ENCODE measurements around the gene ASCC2. TPM values are rescaled to one million over a fixed set of nuclear protein-coding genes. Genes with fewer than 3 reads are reported as not detected.

The ASCC2 gene
- total and polyA plus RNA-seq, 2 experiments from 2014 or later, result 30.5 to 31.3 TPM

- no peak overlapping the region for H3K4me3 Mint-ChIP-seq
- no peaks in the 10 kb centered on the region for H3K9me3 Mint-ChIP-seq
- peaks cover 5% of the 10 kb centered on the region; the same call in 1 of the 3 replicates for H3K4me1 Mint-ChIP-seq
- Histone ChIP-seq H3K4me3 (no peak overlapping the region), H3K9me2 (ENCODE audit: insufficient read depth) (no peaks in the 10 kb centered on the region), H3K4me2 (no peak overlapping the region), H3K36me3 (ENCODE audit: insufficient read depth) (no peaks in the 10 kb centered on the region; the same call in none of the 2 replicates), H3F3A (replicated peaks; ENCODE audit: low read depth) (no peaks in the 10 kb centered on the region), H3K27me3 (ENCODE audit: insufficient read depth) (no peaks in the 10 kb centered on the region), H3K27ac (ENCODE audit: low read depth) (no peak overlapping the region), H2AFZ (no peak overlapping the region), H3K4me1 (ENCODE audit: insufficient read depth) (no peaks in the 10 kb centered on the region; the same call in 1 of the 2 replicates), H3K79me2 (replicated peaks; ENCODE audit: insufficient read depth) (no peaks in the 10 kb centered on the region), H4K20me1 (replicated peaks; ENCODE audit: insufficient read depth) (no peaks in the 10 kb centered on the region)
- no peak for DNase-seq (ENCODE audit: low spot score)
- no peak for ATAC-seq
- no peaks in the 10 kb centered on the region for H3K27me3 Mint-ChIP-seq (ENCODE audit: insufficient read depth, low read depth, poor library complexity)
- H3K27ac Mint-ChIP-seq, result no peak overlapping the region
- TF ChIP-seq ZNF114 (CRISPR knock-in tag; IDR thresholded peaks at IDR 0.05) (no peak), ETS1 (IDR thresholded peaks at IDR 0.05) (no peak), NANOG (IDR thresholded peaks at IDR 0.05; ENCODE audit: borderline replicate concordance) (no peak), ZNF331 (CRISPR knock-in tag; IDR thresholded peaks at IDR 0.05; ENCODE audit: low read depth) (no peak), CREB1 (CRISPR knock-in tag; IDR thresholded peaks at IDR 0.05; ENCODE audit: low read depth) (no peak), EZH2 (IDR thresholded peaks at IDR 0.05; ENCODE audit: low read depth, unreplicated experiment) (no peak)
- TF ChIP-seq, protein P1, sequence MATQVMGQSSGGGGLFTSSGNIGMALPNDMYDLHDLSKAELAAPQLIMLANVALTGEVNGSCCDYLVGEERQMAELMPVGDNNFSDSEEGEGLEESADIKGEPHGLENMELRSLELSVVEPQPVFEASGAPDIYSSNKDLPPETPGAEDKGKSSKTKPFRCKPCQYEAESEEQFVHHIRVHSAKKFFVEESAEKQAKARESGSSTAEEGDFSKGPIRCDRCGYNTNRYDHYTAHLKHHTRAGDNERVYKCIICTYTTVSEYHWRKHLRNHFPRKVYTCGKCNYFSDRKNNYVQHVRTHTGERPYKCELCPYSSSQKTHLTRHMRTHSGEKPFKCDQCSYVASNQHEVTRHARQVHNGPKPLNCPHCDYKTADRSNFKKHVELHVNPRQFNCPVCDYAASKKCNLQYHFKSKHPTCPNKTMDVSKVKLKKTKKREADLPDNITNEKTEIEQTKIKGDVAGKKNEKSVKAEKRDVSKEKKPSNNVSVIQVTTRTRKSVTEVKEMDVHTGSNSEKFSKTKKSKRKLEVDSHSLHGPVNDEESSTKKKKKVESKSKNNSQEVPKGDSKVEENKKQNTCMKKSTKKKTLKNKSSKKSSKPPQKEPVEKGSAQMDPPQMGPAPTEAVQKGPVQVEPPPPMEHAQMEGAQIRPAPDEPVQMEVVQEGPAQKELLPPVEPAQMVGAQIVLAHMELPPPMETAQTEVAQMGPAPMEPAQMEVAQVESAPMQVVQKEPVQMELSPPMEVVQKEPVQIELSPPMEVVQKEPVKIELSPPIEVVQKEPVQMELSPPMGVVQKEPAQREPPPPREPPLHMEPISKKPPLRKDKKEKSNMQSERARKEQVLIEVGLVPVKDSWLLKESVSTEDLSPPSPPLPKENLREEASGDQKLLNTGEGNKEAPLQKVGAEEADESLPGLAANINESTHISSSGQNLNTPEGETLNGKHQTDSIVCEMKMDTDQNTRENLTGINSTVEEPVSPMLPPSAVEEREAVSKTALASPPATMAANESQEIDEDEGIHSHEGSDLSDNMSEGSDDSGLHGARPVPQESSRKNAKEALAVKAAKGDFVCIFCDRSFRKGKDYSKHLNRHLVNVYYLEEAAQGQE (IDR thresholded peaks at IDR 0.05; ENCODE audit: unreplicated experiment), result no peak
- H3K36me3 Mint-ChIP-seq (ENCODE audit: low read depth), result peaks cover 16% of the 10 kb centered on the region
These were observed 40.7 kb downstream of the ASCC2 start for GRCh38 chr22:29797351-29797750.

DNA sequence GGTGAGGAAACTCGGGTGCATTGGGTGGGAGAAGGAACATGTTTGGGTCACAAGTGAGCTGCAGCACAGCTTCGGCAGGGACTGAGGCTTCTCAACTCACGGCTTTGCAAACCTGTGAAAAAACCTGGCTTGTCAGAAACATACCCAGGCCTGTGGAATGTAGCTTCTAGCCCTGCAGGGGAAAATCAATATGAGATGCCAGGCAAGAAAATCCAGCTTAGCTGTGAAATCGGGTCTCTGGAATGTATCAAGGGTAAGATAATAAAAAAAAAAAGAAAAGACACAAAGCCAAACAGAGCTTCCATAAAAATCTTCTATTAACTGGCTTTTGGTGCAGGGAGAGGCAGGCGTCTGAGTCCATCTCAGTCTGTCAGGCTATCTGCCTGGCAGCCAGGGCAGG, 42.4 kb downstream of the ASCC2 start:
- H4K20me1 ChIP-seq (replicated peaks; ENCODE audit: insufficient read depth), result no peaks in the 10 kb centered on the region
- Mint-ChIP-seq H3K27ac (no peak overlapping the region), H3K27me3 (ENCODE audit: insufficient read depth, low read depth, poor library complexity) (no peaks in the 10 kb centered on the region), H3K9me3 (no peaks in the 10 kb centered on the region), H3K4me3 (no peak overlapping the region), H3K36me3 (ENCODE audit: low read depth) (peaks cover 16% of the 10 kb centered on the region), H3K4me1 (no peaks in the 10 kb centered on the region)
- no peaks in the 10 kb centered on the region; the same call in none of the 2 replicates for H3K36me3 ChIP-seq (ENCODE audit: insufficient read depth)
- TF ChIP-seq, protein P2, sequence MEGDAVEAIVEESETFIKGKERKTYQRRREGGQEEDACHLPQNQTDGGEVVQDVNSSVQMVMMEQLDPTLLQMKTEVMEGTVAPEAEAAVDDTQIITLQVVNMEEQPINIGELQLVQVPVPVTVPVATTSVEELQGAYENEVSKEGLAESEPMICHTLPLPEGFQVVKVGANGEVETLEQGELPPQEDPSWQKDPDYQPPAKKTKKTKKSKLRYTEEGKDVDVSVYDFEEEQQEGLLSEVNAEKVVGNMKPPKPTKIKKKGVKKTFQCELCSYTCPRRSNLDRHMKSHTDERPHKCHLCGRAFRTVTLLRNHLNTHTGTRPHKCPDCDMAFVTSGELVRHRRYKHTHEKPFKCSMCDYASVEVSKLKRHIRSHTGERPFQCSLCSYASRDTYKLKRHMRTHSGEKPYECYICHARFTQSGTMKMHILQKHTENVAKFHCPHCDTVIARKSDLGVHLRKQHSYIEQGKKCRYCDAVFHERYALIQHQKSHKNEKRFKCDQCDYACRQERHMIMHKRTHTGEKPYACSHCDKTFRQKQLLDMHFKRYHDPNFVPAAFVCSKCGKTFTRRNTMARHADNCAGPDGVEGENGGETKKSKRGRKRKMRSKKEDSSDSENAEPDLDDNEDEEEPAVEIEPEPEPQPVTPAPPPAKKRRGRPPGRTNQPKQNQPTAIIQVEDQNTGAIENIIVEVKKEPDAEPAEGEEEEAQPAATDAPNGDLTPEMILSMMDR (conservative IDR thresholded peaks at IDR 0.05; ENCODE audit: low read depth in 2 of 2), result no peak
- TF ChIP-seq, protein P1 (IDR thresholded peaks at IDR 0.05; ENCODE audit: unreplicated experiment), result no peak
- no peak for TF ChIP-seq ZNF331 (CRISPR knock-in tag; IDR thresholded peaks at IDR 0.05; ENCODE audit: low read depth)
- TF ChIP-seq ETS1 (IDR thresholded peaks at IDR 0.05), result no peak
- no peak for TF ChIP-seq JUNB (IDR thresholded peaks at IDR 0.05; ENCODE audit: unreplicated experiment)
- TF ChIP-seq POLR2AphosphoS5 (IDR thresholded peaks at IDR 0.05; ENCODE audit: low read depth), result no peak
- TF ChIP-seq NANOG (IDR thresholded peaks at IDR 0.05; ENCODE audit: borderline replicate concordance), result no peak
- no peak for DNase-seq (ENCODE audit: low spot score)
- H3K4me2 ChIP-seq, result no peak overlapping the region
- no peaks in the 10 kb centered on the region for H3F3A ChIP-seq (replicated peaks; ENCODE audit: low read depth)
- H3K79me2 ChIP-seq (replicated peaks; ENCODE audit: insufficient read depth), result no peaks in the 10 kb centered on the region
- no peak for ATAC-seq
- no peaks in the 10 kb centered on the region for H3K27me3 ChIP-seq (ENCODE audit: insufficient read depth)
- H3K9me2 ChIP-seq (ENCODE audit: insufficient read depth), result no peaks in the 10 kb centered on the region
- H3K4me3 ChIP-seq, result no peak overlapping the region
- no peak overlapping the region for H2AFZ ChIP-seq
- no peaks in the 10 kb centered on the region for H3K4me1 ChIP-seq (ENCODE audit: insufficient read depth)
- no peak overlapping the region for H3K27ac ChIP-seq (ENCODE audit: low read depth)
